HepG2 (cell line): Measurements from ENCODE around the gene LSM2. TPM values are rescaled to one million over a fixed set of nuclear protein-coding genes. Genes with fewer than 3 reads are reported as not detected.

Experiments used
- ARID4A ChIP-seq: sonication (generic); formaldehyde crosslinking; IDR thresholded peaks from 2 replicates; pipeline ENCODE4 v1.5.0; 2020; ENCODE audit warnings: mild to moderate bottlenecking, missing genetic modification reagents, borderline replicate concordance
- ARID5B ChIP-seq: IDR thresholded peaks from 2 replicates; pipeline ENCODE4 v1.4.0; 2020; ENCODE audit warnings: mild to moderate bottlenecking, missing genetic modification reagents
- BHLHE40 ChIP-seq: IDR thresholded peaks from 2 replicates; pipeline ENCODE4 v1.6.1; 2011; ENCODE audit warnings: low read length, improper control_type of control experiment
- ERF ChIP-seq: IDR thresholded peaks from 2 replicates; pipeline ENCODE4 v1.6.1; 2018; ENCODE audit warnings: missing biosample characterization, missing genetic modification reagents
- FOXK1 ChIP-seq: sonication (generic); formaldehyde crosslinking; IDR thresholded peaks from 2 replicates; pipeline ENCODE4 v1.4.0; 2020; ENCODE audit warnings: low read depth, missing genetic modification reagents, borderline replicate concordance
- GATAD2A ChIP-seq: IDR thresholded peaks from 2 replicates; pipeline ENCODE4 v1.6.1; 2016
- GFI1 ChIP-seq: sonication (generic); formaldehyde crosslinking; IDR thresholded peaks from 2 replicates; pipeline ENCODE4 v1.5.0; 2020; ENCODE audit warnings: missing genetic modification reagents, mild to moderate bottlenecking, borderline replicate concordance
- HIVEP1 ChIP-seq: sonication (generic); formaldehyde crosslinking; IDR thresholded peaks from 2 replicates; pipeline ENCODE4 v1.4.0; 2020; ENCODE audit warnings: mild to moderate bottlenecking, missing genetic modification reagents
- RARA ChIP-seq: IDR thresholded peaks from 2 replicates; pipeline ENCODE4 v1.6.1; 2016; ENCODE audit warnings: missing genetic modification reagents, missing compliant biosample characterization
- SMAD3 ChIP-seq: sonication (generic); formaldehyde crosslinking; IDR thresholded peaks from 2 replicates; pipeline ENCODE4 v1.4.0; 2020; ENCODE audit warnings: missing genetic modification reagents
- TARDBP ChIP-seq: sonication (generic); formaldehyde crosslinking; IDR thresholded peaks from 2 replicates; pipeline ENCODE4 v1.8.0; 2022; ENCODE audit warnings: mild to moderate bottlenecking, missing genetic modification reagents
- TBX2 ChIP-seq: sonication (generic); formaldehyde crosslinking; IDR thresholded peaks from 2 replicates; pipeline ENCODE4 v1.5.0; 2020; ENCODE audit warnings: missing genetic modification reagents, mild to moderate bottlenecking, borderline replicate concordance
- TFAP4 ChIP-seq: sonication (generic); IDR thresholded peaks from 2 replicates; pipeline ENCODE4 v1.6.1; 2016; ENCODE audit warnings: low read depth, borderline replicate concordance
- ZNF138 ChIP-seq: sonication (generic); formaldehyde crosslinking; IDR thresholded peaks from 2 replicates; pipeline ENCODE4 v1.5.0; 2020; ENCODE audit warnings: mild to moderate bottlenecking, low read depth, missing genetic modification reagents
- ZNF264 ChIP-seq: sonication (generic); formaldehyde crosslinking; IDR thresholded peaks from 2 replicates; pipeline ENCODE4 v1.4.0; 2020; ENCODE audit warnings: missing genetic modification reagents
- ZNF292 ChIP-seq: sonication (generic); formaldehyde crosslinking; IDR thresholded peaks from 2 replicates; pipeline ENCODE4 v1.8.1; 2022; ENCODE audit warnings: mild to moderate bottlenecking, low read depth, missing genetic modification reagents, borderline replicate concordance
- ZNF556 ChIP-seq: sonication (generic); formaldehyde crosslinking; IDR thresholded peaks from 2 replicates; pipeline ENCODE4 v1.4.0; 2020; ENCODE audit warnings: mild to moderate bottlenecking, missing genetic modification reagents, borderline replicate concordance
- ZSCAN29 ChIP-seq: sonication (generic); formaldehyde crosslinking; conservative IDR thresholded peaks from 2 replicates; pipeline ENCODE4 v1.4.0; 2020; ENCODE audit warnings: mild to moderate bottlenecking, missing genetic modification reagents
- polyA plus RNA-seq, 8 experiments: library from polyadenylated mRNA; depleted of rRNA in 3 of 8; stranded (reverse) in 7 of 8; unstranded in 1 of 8; fragments of >200 nt; fragmentation: Illumina TruSeq in 4 of 8; extraction: Trizol in 4 of 8; gene quantifications; 2 replicates each; pipeline versions ENCODE4 v1.2.1 to v1.2.3, GENCODE V29; 2011 to 2016; ENCODE audit warnings: low read depth in 4 of 8, missing spikeins in 1 of 8, mixed read lengths in 1 of 8; ENCODE audit not compliant: insufficient read depth in 1 of 8
- total RNA-seq, 5 experiments: library from RNA; depleted of rRNA; stranded (reverse); fragments of >200 nt; fragmentation: Illumina TruSeq; extraction: Trizol; gene quantifications; 2 replicates each; pipeline ENCODE4 v1.2.3, GENCODE V29; 2016; ENCODE audit warnings: low read depth in 1 of 5

LSM2 gene
- total and polyA plus RNA-seq, 2 of the 13 experiments (the other 11 are each of a cell fraction or from before 2014, with no cell fraction given), result 69.4 to 90.5 TPM

- TF ChIP-seq ARID4A (CRISPR knock-in tag) (peak; percentile 17; the same call in 1 of the 2 replicates), SMAD3 (CRISPR knock-in tag) (0 out of 2 replicates have a peak, but pooled peaks have one; percentile 17), ZNF292 (peak; percentile 45; the same call in 1 of the 2 replicates), FOXK1 (CRISPR knock-in tag) (peak; percentile 51; the same call in 1 of the 2 replicates), HIVEP1 (CRISPR knock-in tag) (0 out of 2 replicates have a peak, but pooled peaks have one; percentile 2), ZNF264 (CRISPR knock-in tag) (0 out of 2 replicates have a peak, but pooled peaks have one; percentile 42), TARDBP (CRISPR knock-in tag) (peak; percentile 31; the same call in 1 of the 2 replicates), BHLHE40 (peak; percentile 45; the same call in 1 of the 2 replicates), ZNF556 (peak; percentile 65; the same call in 1 of the 2 replicates), RARA (CRISPR knock-in tag) (peak; percentile 94), TBX2 (CRISPR knock-in tag) (0 out of 2 replicates have a peak, but pooled peaks have one; percentile 59), ARID5B (CRISPR knock-in tag) (peak; percentile 84), TFAP4 (peak; percentile 39; the same call in 1 of the 2 replicates), GFI1 (CRISPR knock-in tag) (peak; percentile 44; the same call in 1 of the 2 replicates), GATAD2A (CRISPR knock-in tag) (0 out of 2 replicates have a peak, but pooled peaks have one; percentile 9), ZSCAN29 (CRISPR knock-in tag) (peak; percentile 75), ERF (CRISPR knock-in tag) (0 out of 2 replicates have a peak, but pooled peaks have one; percentile 21), ZNF138 (CRISPR knock-in tag) (0 out of 2 replicates have a peak, but pooled peaks have one; percentile 29)
These were observed 1.8 kb upstream of the LSM2 start (continued) for GRCh38 chr6:31808599-31808998.
